Measurements from ENCODE around the gene CMTM4. TPM values are rescaled to one million over a fixed set of nuclear protein-coding genes. Genes with fewer than 3 reads are reported as not detected.
"Not testable (repeated sequence)": the region's sequence is repeated elsewhere in the genome, so short reads cannot be mapped to it uniquely, and the experiment has no call there.

Gene CMTM4
- total RNA-seq, 4 donors from 2014 or later = 24.0 to 55.1 (median 36.4) TPM

DNA sequence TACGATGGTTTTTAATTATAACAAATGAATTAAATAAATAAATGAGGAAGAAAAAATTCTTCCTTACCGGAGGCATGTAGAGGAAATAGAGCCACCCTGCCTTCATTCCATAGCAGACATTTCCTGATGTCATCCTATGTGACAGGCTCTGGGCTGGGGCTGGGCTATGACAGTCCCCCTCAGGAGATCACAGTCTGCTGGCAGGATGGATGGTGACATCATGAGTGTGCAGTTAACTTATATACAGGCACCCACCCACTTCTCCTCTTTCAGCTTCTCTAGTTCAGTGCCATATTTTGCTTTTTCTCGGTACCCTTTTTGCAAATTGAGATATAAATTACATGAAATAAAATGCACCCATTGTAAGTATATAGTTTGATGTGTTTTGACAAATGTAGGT lies 98.4 kb downstream of the CMTM4 start:
- Histone ChIP-seq H3K4me3 (no peak overlapping the region), H3K4me1 (no peaks in the 10 kb centered on the region), H3K27ac (no peak overlapping the region), H3K9me3 (no peaks in the 10 kb centered on the region), H3K27me3 (no peaks in the 10 kb centered on the region), H3K36me3 (no peaks in the 10 kb centered on the region)
- TF ChIP-seq, protein P1, sequence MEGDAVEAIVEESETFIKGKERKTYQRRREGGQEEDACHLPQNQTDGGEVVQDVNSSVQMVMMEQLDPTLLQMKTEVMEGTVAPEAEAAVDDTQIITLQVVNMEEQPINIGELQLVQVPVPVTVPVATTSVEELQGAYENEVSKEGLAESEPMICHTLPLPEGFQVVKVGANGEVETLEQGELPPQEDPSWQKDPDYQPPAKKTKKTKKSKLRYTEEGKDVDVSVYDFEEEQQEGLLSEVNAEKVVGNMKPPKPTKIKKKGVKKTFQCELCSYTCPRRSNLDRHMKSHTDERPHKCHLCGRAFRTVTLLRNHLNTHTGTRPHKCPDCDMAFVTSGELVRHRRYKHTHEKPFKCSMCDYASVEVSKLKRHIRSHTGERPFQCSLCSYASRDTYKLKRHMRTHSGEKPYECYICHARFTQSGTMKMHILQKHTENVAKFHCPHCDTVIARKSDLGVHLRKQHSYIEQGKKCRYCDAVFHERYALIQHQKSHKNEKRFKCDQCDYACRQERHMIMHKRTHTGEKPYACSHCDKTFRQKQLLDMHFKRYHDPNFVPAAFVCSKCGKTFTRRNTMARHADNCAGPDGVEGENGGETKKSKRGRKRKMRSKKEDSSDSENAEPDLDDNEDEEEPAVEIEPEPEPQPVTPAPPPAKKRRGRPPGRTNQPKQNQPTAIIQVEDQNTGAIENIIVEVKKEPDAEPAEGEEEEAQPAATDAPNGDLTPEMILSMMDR (IDR thresholded peaks at IDR 0.05) = no peak
- TF ChIP-seq EP300 (IDR thresholded peaks at IDR 0.05) = no peak
- no peak for TF ChIP-seq POLR2AphosphoS5 (IDR thresholded peaks at IDR 0.05)
- no peak for TF ChIP-seq POLR2A (IDR thresholded peaks at IDR 0.05)
- DNase-seq (ENCODE audit: low spot score in 2 of 2) = no peak
- WGBS = 74% methylated on average over 3 of the region's 3 CpGs

DNA sequence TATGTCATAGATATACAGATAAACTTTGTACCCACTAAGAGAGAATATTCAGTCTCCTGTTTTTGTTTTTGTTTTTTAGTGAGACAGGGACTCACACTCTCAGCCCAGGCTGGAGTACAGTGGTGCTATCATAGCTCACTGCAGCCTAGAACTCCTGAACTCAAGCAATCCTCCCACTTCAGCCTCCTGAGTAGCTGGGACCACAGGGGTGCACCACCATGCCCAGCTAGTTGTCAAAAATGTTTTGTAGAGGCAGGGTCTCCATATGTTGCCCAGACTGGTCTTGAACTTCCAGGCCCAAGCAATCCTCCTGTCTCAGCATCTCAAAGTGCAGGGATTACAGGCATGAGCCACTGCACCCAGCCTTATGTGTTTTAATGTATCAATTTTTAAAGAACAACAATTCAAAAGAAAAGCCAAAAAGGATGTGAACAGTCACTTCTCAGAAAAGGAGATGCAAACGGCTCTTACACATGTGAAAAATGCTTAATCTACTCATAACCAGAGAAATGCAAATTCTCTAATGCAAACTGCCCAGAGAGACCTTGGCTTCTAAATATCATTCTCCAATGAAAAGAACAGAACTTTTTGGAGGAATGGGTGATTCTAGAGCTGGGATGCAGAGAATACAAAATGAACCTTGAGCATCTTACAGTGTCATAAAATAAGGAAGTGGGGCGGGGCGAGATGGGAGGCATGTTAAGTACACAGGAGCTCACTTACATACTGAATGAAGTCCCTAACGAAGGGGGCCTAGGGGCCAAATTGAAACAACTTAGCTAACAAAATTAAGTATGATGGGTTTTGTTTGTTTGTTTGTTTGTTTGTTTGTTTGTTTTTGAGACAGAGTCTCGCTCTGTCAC lies 99.3 kb downstream of the CMTM4 start:
- H3K27me3 ChIP-seq = no peaks in the 10 kb centered on the region
- 81% methylated on average over 5 of the region's 5 CpGs for WGBS
- no peaks in the 10 kb centered on the region for H3K36me3 ChIP-seq
- no peak overlapping the region for H3K27ac ChIP-seq
- H3K4me1 ChIP-seq = no peaks in the 10 kb centered on the region
- H3K9me3 ChIP-seq = no peaks in the 10 kb centered on the region
- no peak overlapping the region for H3K4me3 ChIP-seq
- no peak for TF ChIP-seq POLR2AphosphoS5 (IDR thresholded peaks at IDR 0.05)
- TF ChIP-seq, protein P1 (IDR thresholded peaks at IDR 0.05) = no peak
- TF ChIP-seq EP300 (IDR thresholded peaks at IDR 0.05) = no peak
- no peak for TF ChIP-seq POLR2A (IDR thresholded peaks at IDR 0.05)
- no peak for DNase-seq (ENCODE audit: low spot score in 2 of 2)

DNA sequence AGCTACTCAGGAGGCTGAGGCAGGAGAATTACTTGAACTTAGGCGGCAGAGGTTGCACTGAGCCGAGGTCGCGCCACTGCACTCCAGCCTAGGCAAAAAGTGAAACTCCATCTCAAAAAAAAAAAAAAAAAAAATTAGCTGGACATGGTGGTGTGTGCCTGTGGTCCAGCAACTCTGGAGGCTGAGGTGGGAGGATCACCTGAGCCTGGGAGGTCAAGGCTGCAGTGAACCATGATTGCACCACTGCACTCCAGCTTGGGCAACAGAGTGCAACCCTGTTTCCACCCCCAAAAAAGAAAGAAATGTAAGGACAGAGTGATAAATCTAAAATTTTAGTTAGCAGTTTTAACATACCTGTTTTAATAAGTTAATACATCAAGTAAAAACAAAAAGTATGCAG lies 100.0 kb downstream of the CMTM4 start:
- WGBS = 100% methylated on average over 4 of the region's 4 CpGs
- H3K9me3 ChIP-seq; H3K36me3 ChIP-seq; H3K4me1 ChIP-seq; H3K27me3 ChIP-seq; DNase-seq (ENCODE audit: low spot score in 2 of 2); H3K27ac ChIP-seq; H3K4me3 ChIP-seq: not testable (repeated sequence)

- DNase-seq (ENCODE audit: low spot score in 2 of 2) = no peak
- no peaks in the 10 kb centered on the region for H3K9me3 ChIP-seq
- no peaks in the 10 kb centered on the region for H3K27me3 ChIP-seq
- no peak overlapping the region for H3K27ac ChIP-seq
- no peak overlapping the region for H3K4me3 ChIP-seq
- no peaks in the 10 kb centered on the region for H3K36me3 ChIP-seq
- H3K4me1 ChIP-seq = no peaks in the 10 kb centered on the region
- WGBS = 73% methylated on average over 7 of the region's 7 CpGs
- TF ChIP-seq, protein P1 (IDR thresholded peaks at IDR 0.05) = no peak
Measured at GRCh38 chr16:66594739-66595138, 101.8 kb downstream of the CMTM4 start.

DNA sequence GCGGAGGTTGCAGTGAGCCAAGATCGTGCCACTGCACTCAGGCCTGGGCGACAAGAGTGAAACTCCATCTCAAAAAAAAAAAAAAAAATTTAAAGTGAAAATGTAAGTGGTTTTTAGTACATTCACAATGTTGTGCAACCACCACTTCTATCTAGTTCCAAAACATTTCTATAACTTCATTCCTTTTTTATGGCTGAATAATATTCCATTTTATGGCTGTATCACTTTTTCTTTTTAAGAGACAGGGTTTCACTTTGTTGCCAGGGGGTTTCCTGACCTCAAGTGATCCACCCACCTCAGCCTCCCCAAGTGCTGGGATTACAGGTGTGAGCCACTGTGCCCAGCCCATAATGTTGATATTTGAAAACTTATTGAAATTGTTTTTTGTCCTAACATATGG lies 103.7 kb downstream of the CMTM4 start:
- Histone ChIP-seq H3K36me3 (no peaks in the 10 kb centered on the region), H3K27me3 (no peaks in the 10 kb centered on the region), H3K4me3 (no peak overlapping the region), H3K27ac (no peak overlapping the region), H3K4me1 (no peaks in the 10 kb centered on the region), H3K9me3 (no peaks in the 10 kb centered on the region)
- WGBS = 97% methylated on average over 3 of the region's 3 CpGs
- TF ChIP-seq EP300 (IDR thresholded peaks at IDR 0.05) = no peak
- no peak for TF ChIP-seq POLR2A (IDR thresholded peaks at IDR 0.05)
- no peak for TF ChIP-seq POLR2AphosphoS5 (IDR thresholded peaks at IDR 0.05)
- TF ChIP-seq, protein P1 (IDR thresholded peaks at IDR 0.05) = no peak
- DNase-seq (ENCODE audit: low spot score in 2 of 2) = no peak

- Histone ChIP-seq H3K9me3 (no peaks in the 10 kb centered on the region), H3K27ac (no peak overlapping the region), H3K4me1 (no peaks in the 10 kb centered on the region), H3K36me3 (no peaks in the 10 kb centered on the region), H3K4me3 (no peak overlapping the region), H3K27me3 (no peaks in the 10 kb centered on the region)
- TF ChIP-seq, protein P1 (IDR thresholded peaks at IDR 0.05) = no peak
- no peak for TF ChIP-seq POLR2AphosphoS5 (IDR thresholded peaks at IDR 0.05)
- TF ChIP-seq POLR2A (IDR thresholded peaks at IDR 0.05) = no peak
- no peak for TF ChIP-seq EP300 (IDR thresholded peaks at IDR 0.05)
- DNase-seq (ENCODE audit: low spot score in 2 of 2) = no peak
- 85% methylated on average over 3 of the region's 3 CpGs for WGBS
Measured at GRCh38 chr16:66592241-66592640, 104.3 kb downstream of the CMTM4 start.

Measured in suprapubic skin (tissue), 4 donors.